D721Med (cell line): Measurements from ENCODE around the gene MRFAP1.

ENCODE experiments used
- DNase-seq: peaks from one replicate; pipeline ENCODE4 v3.0.0; 2011; ENCODE audit warnings: low spot score; ENCODE audit not compliant: insufficient read length
- FAIRE-seq: peaks from 2 replicates; lab custom pipeline; 2011; peaks lifted over from hg19 to GRCh38; lab: Jason Lieb, UNC
- CTCF ChIP-seq: IDR thresholded peaks from 2 replicates; pipeline ENCODE4 v1.5.1; 2012; ENCODE audit warnings: mild to moderate bottlenecking, control low read depth; ENCODE audit not compliant: insufficient read depth; ENCODE audit errors: missing control alignments

MRFAP1 gene

GRCh38 chr4:6618386-6619115, 21.9 kb upstream of the MRFAP1 start:
- DNase-seq (no peak), FAIRE-seq (no peak)
- no peak for TF ChIP-seq CTCF

GRCh38 chr4:6619116-6619465, 21.4 kb upstream of the MRFAP1 start:
- FAIRE-seq (no peak), DNase-seq (no peak)
- no peak for TF ChIP-seq CTCF

- no peak for TF ChIP-seq CTCF
- FAIRE-seq (no peak), DNase-seq (no peak)
Observed at GRCh38 chr4:6619466-6620255, 20.8 kb upstream of the MRFAP1 start.

GRCh38 chr4:6620296-6620695, 20.2 kb upstream of the MRFAP1 start:
- DNase-seq (no peak), FAIRE-seq (no peak)
- TF ChIP-seq CTCF: no peak

- no peak for FAIRE-seq
- TF ChIP-seq CTCF: no peak
- no peak for DNase-seq
Observed at GRCh38 chr4:6620891-6621555, 19.5 kb upstream of the MRFAP1 start.

- no peak for TF ChIP-seq CTCF
- FAIRE-seq (no peak), DNase-seq (no peak)
Observed at GRCh38 chr4:6621556-6621927, 18.9 kb upstream of the MRFAP1 start.
